NCI-H1436 (cell line): ENCODE data around the gene TRIM34.
"Not testable (repeated sequence)": the region's sequence is repeated elsewhere in the genome, so short reads cannot be mapped to it uniquely, and the experiment has no call there.

Experiments used
- DNase-seq: peaks from one replicate; lab custom pipeline; 2025; lab: John Stamatoyannopoulos, UW

The TRIM34 gene

GRCh38 chr11:5684036-5684645 lies 59.3 kb downstream of the TRIM34 start:
- DNase-seq: no peak

DNA sequence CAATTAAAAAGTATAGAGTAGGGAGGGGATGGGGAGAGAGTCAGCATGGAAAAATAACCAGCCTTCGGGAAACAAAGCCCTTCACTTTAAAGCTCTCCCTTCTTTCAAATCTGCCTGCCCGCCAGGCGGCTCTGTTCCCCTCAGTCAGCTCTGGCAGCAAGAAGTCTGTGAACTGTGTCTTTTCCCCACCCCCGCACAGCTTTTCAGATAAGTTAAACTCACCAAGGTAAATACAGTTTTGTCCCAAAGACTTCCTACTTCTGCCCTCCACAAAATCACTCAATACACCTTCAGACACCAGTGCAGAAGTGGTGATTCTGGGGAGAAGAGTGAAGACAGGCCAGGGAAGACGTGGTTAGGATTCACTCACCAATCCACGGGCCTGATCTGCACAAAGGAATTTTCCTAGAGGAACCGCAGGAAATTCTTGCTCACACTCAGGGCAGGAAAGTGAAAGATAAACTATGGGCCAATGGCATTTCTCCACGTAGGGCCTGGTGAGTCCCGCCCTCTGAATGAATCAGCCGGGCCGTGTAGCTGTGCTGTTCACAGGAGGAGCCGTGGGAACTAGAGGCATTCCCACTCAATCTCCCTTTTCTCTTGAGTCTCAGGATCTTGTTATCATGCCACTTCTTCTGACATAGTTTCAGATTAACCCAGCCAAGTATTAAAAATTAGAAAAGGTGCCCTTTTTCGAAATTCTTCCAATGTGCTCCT lies 60.0 kb downstream of the TRIM34 start, which contains the start of gene TRIM5:
TRIM5 (minus strand) TSS at position 429 of the 717 bp plus-strand sequence. CDS start 4,897 bp downstream, outside the sequence.
- DNase-seq: no peak

DNA sequence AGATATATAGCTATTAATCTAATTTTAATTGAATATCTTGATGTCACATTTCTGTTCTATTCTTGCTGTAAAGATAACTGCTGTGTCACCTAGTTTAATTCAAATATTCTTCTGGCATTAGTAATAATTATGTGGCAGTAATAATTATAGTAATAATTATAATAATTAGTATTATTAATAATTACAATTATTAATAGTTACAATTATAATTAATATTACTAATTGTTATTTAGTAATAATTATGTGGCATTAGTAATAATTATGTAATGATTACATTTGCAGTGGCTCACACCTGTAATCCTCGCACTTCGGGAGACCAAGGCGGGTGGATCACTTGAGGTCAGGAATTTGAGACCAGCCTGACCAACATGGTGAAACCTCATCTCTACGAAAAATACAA lies 61.6 kb downstream of the TRIM34 start:
- no peak for DNase-seq

GRCh38 chr11:5688482-5688881 lies 63.7 kb downstream of the TRIM34 start:
- DNase-seq: no peak

DNA sequence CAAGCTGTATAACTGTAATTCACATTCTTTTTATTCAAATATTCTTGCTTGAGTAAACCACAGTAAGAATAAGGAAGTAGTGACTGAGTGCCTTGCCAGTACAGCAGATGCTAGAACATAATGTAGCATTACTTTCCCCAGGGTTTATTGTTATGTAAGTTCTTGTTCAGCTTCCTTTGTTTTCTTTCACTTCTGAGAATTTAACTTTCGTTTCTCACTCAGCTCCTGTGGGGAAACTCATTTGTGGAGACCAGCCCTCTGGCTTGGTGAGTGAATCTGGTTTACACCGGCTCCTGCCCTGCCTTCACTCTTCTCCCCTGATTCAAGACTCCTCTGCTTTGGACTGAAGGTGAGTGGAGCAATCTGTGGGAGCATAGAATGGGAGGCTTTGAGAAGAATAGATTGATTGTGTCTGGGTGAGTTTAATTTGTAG lies 64.8 kb downstream of the TRIM34 start, which contains the start of gene TRIM22:
TRIM22 (plus strand) TSS at position 240 of the 433 bp plus-strand sequence. CDS start 6,443 bp downstream, outside the sequence.
- no peak for DNase-seq

- DNase-seq: no peak
Observed at GRCh38 chr11:5690216-5690615, 65.4 kb downstream of the TRIM34 start.

- DNase-seq: no peak
Observed at GRCh38 chr11:5690736-5691135, 65.9 kb downstream of the TRIM34 start.

DNA sequence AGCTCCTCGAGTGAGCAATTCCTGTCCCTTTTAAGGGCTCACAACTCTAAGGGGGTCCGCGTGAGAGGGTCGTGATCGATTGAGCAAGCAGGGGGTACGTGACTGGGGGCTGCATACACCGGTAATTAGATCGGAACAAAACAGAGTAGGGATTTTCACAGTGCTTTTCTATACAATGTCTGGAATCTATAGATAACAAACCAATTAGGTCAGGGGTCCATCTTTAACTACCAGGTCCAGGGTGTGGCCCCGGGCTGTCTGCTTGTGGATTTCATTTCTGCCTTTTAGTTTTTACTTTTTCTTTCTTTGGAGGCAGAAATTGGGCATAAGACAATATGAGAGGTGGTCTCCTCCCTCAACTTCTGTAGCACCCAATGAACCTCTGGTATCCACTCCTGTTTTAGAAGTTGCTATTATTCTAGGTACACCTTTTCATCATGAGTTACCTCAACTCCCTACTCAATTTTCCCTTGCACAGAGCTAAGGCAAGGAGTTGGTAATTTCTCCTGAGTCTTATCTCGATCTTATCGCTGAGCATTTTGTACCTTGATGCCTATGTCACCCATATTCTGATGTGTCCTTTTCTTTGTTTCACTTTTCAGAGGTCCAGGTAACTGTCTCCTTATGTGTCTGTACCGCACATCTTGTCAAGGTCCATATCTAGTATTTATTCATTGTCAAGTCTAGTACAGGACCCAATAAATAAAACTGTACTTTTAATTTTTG lies 66.6 kb downstream of the TRIM34 start:
- DNase-seq: not testable (repeated sequence)

DNA sequence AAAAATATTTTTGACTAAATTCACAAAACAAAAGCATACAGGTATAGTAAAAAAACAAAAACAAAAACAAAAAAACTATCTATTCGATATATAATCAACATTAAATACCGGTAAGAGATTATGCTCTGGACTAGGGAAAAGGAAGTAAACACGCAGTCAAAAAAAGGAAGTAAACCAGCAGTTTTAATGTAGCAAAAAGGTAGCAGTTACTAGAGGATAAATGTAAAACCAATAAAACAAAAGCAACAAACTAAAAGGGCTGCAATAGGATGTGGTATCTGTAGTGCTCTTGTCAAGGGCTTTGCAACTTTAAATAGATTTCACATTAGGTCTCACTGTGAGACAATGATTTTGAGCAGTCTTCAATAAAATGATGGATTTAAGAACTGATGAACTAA lies 67.2 kb downstream of the TRIM34 start:
- DNase-seq: no peak
